HCEC 1CT (cell line): ENCODE data around the gene PLCB1.
A peak's percentile ranks its signal among the peaks of the same experiment; 100 is the strongest.
"Not testable (repeated sequence)": the region's sequence is repeated elsewhere in the genome, so short reads cannot be mapped to it uniquely, and the experiment has no call there.

Experiments
- DNase-seq: peaks from one replicate; pipeline ENCODE4 v3.0.0-alpha.2; 2017

Gene PLCB1

DNA sequence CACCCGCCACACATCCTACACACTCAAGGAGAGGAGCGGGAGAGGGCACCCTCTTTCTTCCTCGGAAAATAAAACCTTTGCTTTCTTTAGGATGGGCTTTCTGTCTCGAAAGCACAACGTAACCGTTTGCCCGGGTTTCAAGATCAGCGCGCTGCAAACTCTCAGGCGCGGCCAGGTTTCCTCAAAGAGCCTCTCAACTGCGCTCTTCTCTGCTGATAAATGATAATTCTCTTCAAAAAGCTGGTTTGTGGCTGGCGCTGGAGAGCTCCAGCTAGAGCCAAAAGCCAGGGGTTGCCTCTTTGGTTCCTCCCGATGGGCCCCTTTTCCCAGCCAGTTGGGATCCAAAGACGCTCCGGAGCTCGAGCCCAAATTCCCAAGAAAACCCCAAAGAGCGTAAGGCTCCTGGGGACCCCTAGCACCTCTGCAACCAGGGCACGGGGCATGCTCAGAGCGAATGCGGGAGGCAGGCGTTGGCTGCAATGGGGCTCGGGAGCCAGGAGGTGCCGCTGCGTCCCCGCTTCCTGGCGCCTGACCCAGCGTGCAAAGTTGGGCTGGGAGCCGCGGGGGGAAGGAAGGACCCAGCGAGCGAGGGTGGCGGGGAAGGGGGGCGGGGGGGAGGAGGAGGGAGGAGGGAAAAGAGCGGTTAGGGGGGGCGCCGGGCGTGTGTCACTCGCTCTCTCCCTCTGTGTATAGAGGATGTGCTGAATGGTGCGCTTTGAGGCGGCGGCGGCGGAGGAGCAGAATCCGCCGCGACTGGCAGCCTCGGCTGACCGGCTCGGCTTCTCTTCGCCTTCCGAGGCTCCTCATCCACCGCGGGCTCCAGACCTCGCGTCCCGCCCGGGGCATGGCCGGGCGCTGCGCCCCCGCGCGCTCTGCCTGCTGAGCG lies at the start of gene PLCB1:
Gene PLCB1, plus strand, starts transcription at position 669 of the 886 bp plus-strand sequence. CDS start 386 bp downstream, outside the sequence.
- peak; percentile 83 for DNase-seq

- peak; percentile 78 for DNase-seq
These were observed 49.1 kb upstream of the PLCB1 start for GRCh38 chr20:8082989-8083388.

DNA sequence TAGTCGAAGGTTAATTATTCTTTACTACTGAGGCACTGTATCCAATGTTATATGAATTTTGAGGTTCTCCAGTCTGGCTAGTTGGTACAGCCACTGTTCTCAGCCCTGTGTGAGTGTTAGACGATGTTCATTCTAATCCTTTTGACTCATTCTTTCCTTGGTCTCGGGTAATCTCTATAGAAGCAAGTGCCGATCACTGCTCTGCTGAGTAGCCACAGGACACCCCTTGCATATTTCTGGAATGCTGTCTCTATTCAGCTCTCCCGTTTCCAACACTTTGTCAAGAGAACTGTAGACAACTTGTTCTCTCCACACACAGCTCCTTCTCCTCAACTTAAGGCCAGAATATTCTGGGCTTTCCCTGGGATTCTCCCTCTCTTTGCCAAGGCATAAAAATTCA lies 42.4 kb upstream of the PLCB1 start:
- DNase-seq: no peak

- peak; percentile 6 for DNase-seq
These were observed 37.6 kb upstream of the PLCB1 start for GRCh38 chr20:8094415-8094818.

DNA sequence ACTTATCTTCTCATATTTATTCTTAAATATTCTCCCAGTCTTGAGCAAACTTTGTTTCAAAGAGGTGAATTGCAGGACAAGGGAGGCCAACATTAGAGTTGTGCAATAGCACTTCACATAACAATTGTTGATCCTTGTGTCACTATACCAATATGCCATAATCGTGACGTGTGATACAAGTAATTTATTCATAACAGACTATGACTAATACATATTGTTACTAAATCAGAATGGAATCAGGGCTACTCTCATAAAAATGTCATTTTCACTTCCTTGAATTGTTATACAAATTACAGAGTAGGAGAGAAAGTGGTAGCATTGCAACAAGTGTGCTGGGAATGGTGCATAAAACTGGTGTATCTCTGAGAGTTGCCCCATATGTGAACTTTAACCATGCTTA lies 37.2 kb upstream of the PLCB1 start:
- peak; percentile 91 for DNase-seq

DNA sequence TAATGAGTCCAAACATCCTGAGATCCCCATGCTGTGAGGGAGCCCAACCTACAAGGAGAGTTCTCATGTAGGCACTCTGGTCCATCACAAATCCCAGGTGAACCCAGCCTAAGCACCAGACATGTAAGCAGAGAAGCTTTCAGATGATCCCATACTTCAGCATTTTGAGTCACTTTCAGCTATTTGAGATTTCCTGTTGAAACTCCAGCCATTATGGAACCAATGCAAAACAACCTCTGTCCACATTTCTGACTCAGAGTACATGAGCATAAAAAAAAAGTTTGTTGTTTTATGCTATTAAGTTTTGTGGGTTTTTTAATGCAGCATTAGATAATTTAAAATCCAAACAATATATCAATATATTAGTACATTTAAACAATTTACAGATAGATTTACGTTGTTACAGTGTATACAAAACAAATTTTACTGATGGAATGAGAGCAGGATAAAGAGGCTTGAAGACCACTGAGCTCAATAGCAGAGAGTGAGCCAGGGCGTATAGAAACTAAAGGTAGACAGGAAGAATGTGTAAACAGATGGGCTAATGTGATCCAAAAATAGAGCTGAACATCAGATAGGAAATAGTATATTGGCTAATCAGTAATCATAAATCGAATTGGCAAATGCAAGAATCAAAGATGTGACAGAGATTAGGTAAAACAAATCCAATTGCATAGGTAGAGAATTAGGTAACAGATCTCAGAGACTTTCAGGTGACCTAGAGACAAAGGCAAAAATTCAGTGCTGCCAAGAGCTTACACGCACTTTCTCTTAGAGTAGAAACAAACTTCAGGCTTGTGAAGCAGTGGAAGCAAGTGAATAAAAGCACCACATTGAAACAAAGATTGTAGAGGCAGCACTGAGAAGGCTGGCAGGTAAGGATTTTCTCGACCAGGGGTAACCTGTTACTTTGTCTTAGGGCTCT lies 36.2 kb upstream of the PLCB1 start:
- peak; percentile 81 for DNase-seq

- DNase-seq: no peak
These were observed 34.8 kb upstream of the PLCB1 start for GRCh38 chr20:8097307-8097706.

DNA sequence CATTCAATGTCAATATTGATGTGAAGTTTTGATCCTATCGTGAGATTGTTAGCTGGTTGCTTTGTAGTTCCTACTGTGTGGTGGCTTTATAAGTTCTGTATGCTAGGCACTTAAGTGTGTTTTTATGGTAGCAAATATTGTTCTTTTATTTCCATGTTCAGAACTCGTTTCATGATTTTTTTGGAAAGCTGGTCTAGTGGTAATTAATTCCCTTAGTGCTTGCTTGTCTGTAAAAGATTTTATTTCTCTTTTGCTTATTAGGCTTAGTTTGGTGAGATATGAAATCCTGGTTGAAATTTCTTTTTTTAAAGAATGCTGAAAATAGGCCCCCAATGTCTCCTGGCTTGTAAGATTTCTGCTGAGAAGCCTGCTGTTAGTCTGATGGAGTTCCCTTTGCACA lies 27.8 kb upstream of the PLCB1 start:
- DNase-seq: no peak

DNA sequence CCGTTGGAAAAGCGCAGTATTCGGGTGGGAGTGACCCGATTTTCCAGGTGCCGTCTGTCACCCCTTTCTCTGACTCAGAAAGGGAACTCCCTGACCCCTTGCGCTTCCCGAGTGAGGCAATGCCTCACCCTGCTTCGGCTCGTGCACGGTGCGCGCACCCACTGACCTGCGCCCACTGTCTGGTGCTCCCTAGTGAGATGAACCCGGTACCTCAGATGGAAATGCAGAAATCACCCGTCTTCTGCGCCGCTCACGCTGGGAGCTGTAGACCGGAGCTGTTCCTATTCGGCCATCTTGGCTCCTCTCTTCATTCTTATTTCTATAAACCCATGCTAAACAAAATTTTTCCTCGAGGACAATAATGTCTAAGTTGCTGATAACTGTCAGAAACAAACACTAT lies 17.5 kb upstream of the PLCB1 start:
- not testable (repeated sequence) for DNase-seq

- DNase-seq: no peak
These were observed 16.6 kb upstream of the PLCB1 start for GRCh38 chr20:8115436-8115835.

DNA sequence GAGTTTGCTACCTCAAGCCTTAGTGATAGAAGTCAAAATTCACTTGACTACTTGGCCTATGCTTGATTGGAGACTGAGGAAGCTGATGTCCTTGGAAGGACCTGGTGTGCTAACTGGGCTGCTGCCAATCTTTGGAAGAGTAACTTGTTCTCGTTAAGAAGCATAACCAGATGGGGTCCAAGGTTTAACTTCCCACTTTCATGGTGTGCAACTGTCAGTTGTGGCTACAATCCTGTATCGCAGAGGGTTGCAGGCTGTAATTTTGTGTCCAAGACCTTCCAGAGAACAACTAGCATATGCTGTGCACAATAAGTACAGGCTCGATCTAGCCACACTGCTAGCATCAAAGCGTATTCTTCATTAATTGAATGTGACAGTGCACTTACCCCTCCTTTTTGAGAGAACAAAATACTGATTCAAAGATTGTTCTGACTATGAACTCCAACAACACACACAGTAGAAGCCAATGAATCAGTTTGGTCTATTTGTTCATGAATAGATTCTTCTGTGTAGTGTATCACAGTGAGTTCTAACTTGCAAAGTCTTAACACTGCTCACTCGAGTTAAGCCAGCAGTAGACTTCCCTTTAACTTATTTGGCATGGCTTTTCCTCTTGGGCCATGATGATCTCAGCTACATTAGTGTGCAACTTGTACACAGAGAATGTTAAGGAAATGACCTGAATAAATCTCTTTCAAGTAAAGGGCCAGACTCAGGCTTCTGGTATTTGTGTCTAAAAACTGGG lies 15.8 kb upstream of the PLCB1 start:
- DNase-seq: peak; percentile 86

DNA sequence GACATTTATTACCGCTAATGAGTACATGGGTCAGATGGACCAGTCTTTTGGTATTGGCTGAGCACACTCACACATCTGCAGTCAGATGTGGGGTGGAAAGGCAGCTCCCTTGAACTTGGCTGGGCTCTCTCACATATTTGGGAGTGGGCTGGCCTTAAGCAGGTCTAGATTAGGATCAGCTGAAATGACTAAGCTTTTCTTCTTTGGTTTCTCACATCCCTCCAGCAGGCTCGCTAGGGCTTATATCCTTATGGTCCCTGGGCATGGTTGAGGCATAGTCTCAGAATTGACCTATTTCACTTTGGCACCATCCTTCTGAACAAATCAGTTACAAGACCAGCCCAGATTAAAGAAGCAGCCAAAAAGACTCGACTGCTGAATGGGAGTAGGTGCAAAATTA lies 14.4 kb upstream of the PLCB1 start:
- no peak for DNase-seq

DNA sequence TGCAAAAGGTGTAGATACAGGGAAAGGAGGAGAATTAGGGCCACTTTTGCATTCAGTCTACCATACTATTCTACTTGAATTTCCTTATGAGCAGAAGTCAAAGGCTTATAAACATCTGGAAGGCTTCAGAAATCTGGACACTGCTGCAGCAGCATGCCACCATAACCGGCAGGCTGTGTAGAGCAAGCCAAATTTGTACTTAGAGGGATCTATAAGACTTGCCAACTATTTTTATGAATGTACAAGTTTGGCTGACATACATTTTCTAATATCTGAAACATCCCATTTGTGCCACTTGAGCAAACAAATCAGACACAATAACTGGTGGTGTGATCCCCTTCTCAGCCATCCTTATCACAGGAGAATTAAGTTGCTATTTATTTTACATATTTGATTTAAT lies 14.0 kb upstream of the PLCB1 start:
- no peak for DNase-seq

GRCh38 chr20:8118760-8119159 lies 13.3 kb upstream of the PLCB1 start:
- DNase-seq: no peak

DNA sequence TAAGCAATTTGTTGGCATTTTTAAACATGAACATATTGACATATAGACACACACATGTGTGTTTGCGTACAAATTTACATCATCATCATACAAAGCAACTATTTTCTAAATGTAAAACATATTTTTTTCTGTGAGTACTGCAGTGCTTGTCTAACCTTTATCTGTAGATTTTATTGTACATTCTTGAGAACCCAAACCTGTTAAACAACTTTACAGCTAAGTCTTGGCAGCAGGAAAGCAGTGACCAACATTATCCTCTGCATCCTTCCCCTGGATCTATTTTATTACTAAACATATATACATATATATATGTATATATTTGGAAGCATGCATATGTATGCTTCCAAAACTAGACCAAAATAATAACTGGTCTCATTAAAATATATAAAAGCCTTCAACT lies 10.4 kb upstream of the PLCB1 start:
- no peak for DNase-seq

GRCh38 chr20:8124639-8125038 lies 7.4 kb upstream of the PLCB1 start:
- DNase-seq: no peak

GRCh38 chr20:8126181-8126580 lies 5.9 kb upstream of the PLCB1 start:
- DNase-seq: no peak

DNA sequence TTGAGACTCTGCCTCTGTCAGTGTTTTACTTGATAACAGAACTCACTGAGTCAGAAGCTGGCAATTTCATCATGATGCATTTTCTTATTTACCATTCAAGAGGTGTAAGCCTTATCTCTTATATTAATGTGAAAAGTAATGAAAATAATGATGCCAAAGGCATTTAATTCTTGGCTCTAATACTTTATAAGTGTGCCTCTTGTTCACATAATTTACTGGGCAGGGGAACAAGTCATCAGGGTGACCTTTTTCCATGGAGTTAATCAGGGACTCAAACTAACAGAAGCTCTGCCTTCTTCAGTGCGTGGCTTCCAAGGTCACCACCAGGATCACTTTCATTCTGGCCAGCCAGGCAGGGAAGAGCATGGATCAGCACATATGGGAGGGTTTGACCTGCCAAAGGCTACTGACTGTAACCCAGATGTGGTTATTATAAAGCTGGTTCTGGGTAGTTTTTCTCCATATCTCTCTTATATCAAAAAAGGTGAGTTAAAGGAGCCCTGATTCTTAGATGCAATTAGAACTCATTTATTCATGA lies 5.2 kb upstream of the PLCB1 start:
- no peak for DNase-seq

DNA sequence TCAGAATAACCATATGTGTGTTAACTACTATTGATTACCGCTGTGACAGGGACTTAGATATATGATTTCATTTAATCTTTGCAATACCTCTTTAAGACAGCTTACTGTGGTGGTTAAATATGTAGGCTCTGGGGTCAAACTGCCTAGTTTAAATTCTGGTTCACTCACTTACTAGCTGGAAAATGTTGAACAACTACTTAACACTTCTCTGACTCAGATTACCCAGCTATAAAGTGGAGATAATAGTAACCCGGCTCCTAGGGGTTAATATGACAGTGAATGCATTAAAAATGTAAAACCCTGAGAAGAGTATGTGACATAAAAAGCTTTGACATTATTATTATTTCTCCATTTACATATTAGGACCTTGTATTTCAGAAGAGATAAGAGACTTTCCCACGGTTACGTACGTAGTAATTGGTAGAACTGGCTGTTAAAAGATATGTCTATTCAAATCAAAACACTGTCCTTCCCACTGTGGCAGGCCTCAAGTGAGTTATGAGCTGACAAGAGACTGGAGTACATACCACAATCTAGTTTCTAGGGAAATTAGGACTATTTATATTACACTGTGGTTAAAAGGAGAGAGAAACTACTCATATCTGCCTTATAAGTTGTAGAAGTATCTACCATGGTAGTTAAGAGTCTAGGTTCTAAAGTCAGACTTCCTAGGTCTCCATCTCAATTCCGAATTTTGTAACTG lies 4.4 kb upstream of the PLCB1 start:
- no peak for DNase-seq

DNA sequence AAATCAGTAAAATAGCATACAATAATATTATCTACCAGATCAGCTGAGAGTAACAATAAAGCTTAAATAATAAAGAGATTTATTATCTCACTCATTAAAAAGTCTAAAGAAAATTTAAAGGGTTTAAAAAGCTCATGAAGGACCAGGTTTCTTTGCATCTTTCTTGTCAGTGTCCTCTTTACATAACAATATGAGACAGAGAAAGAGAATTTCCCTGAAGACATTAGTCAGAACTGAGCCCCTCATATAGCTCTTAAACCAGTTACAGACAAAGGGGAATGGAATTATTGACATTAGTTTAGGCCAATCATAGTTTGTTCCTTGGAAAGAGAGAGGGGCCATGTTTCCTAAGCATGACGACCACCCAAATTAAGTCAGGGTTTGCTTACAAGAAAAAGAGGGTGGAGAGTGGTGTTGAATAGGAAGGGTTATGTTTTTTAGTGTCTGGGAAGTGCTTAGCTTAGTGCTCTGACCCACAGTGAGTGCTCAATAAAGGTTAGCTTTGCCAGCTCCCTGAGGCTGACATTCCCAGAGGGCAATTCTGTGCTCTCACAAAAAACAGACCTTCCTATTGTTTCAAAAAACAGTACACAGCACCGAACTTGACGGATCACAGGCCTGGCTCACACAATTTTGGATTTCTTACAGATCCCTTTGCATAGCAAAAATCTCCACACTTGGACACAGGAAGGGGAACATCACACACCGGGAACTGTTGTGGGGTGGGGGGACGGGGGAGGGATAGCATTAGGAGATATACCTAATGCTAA lies 3.6 kb upstream of the PLCB1 start:
- DNase-seq: no peak
